Measurements from ENCODE around the gene ISM1. TPM values are rescaled to one million over a fixed set of nuclear protein-coding genes. Genes with fewer than 3 reads are reported as not detected.

Gene ISM1
- 1 to 10 TPM in 1 of 2 donors, under 1 TPM in 1; 0.71 to 9.8 TPM for total RNA-seq
- polyA plus RNA-seq (ENCODE audit: insufficient read length in 6 of 6) = 10 to 100 TPM in 5 of 6 donors, 1 to 10 TPM in 1; 7.6 to 18.2 (median 11.9) TPM
- long read RNA-seq, donor 1, partial matches to known transcripts = 6 of 6 reads
- long read RNA-seq, donor 1, other reads (novel, unspliced or antisense) = 0 of 6 reads
- long read RNA-seq, donor 2, partial matches to known transcripts = 10 of 10 reads
- long read RNA-seq, donor 2, other reads (novel, unspliced or antisense) = 0 of 10 reads
- long read RNA-seq, donor 3, partial matches to known transcripts = 0 of 2 reads
- long read RNA-seq, donor 3, other reads (novel, unspliced or antisense) = 0 of 2 reads
- long read RNA-seq, donor 4, partial matches to known transcripts = 0 of 1 reads
- long read RNA-seq, donor 4, other reads (novel, unspliced or antisense) = 1 of 1 reads
- long read RNA-seq, donor 5, partial matches to known transcripts = 0 of 2 reads
- long read RNA-seq, donor 5, other reads (novel, unspliced or antisense) = 0 of 2 reads
- long read RNA-seq, donor 6, partial matches to known transcripts = 0 of 1 reads
- long read RNA-seq, donor 6, other reads (novel, unspliced or antisense) = 0 of 1 reads
- long read RNA-seq, donor 7, partial matches to known transcripts = 10 of 10 reads
- long read RNA-seq, donor 7, other reads (novel, unspliced or antisense) = 0 of 10 reads
- long read RNA-seq, donor 8, partial matches to known transcripts = 0 of 8 reads
- long read RNA-seq, donor 8, other reads (novel, unspliced or antisense) = 7 of 8 reads
- long read RNA-seq, donor 9 = 0 reads
- long read RNA-seq, donor 10 = 0 reads
- long read RNA-seq, donor 11 = 0 reads
- long read RNA-seq, donor 12, partial matches to known transcripts = 0 of 1 reads
- long read RNA-seq, donor 12, other reads (novel, unspliced or antisense) = 0 of 1 reads

DNA sequence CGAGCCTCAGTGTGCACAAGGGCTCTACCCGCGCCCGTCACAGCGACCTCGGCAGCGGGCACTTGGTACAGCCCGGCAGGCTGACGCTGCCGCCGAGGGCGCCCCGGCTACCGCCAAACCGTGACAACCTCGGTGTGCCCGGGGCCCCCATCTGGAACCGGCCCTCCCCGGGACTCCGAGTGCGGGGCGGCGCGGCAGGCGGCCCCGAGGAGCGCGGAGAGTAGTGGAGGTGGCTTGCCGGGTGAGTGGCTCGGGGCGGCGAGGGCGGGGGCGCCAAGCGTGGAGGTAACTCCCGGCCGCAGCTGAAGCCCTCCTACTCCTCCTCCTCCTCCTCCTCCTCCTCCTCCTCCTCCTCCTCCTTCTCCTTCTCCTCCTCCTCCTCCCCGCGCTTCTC is at the start of gene ISM1:
TSS of gene ISM1 (plus strand) at position 371 of the 394 bp plus-strand sequence. CDS start 503 bp downstream, outside the sequence.
- intact Hi-C loops (cut with DNase I) = no loop called here
- peak within 1 kb of the TSS; percentile 41 to 44 for H3K4me3 ChIP-seq
- ATAC-seq (peak; percentile 57), DNase-seq (peak in 3 of 4 donors; percentile 18 to 82 (median 32))
- TF ChIP-seq, protein P1, sequence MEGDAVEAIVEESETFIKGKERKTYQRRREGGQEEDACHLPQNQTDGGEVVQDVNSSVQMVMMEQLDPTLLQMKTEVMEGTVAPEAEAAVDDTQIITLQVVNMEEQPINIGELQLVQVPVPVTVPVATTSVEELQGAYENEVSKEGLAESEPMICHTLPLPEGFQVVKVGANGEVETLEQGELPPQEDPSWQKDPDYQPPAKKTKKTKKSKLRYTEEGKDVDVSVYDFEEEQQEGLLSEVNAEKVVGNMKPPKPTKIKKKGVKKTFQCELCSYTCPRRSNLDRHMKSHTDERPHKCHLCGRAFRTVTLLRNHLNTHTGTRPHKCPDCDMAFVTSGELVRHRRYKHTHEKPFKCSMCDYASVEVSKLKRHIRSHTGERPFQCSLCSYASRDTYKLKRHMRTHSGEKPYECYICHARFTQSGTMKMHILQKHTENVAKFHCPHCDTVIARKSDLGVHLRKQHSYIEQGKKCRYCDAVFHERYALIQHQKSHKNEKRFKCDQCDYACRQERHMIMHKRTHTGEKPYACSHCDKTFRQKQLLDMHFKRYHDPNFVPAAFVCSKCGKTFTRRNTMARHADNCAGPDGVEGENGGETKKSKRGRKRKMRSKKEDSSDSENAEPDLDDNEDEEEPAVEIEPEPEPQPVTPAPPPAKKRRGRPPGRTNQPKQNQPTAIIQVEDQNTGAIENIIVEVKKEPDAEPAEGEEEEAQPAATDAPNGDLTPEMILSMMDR (IDR thresholded peaks at IDR 0.05) = no peak
- no peaks in the 10 kb centered on the region for H3K36me3 ChIP-seq
- H3K27ac ChIP-seq = no peak within 1 kb of the TSS
- H3K4me1 ChIP-seq = peaks cover 8 to 20% of the 10 kb centered on the region in 2 donors
- H3K27me3 ChIP-seq = peaks cover 16 to 58% of the 10 kb centered on the region in 2 donors
- no peaks in the 10 kb centered on the region for H3K9me3 ChIP-seq

DNA sequence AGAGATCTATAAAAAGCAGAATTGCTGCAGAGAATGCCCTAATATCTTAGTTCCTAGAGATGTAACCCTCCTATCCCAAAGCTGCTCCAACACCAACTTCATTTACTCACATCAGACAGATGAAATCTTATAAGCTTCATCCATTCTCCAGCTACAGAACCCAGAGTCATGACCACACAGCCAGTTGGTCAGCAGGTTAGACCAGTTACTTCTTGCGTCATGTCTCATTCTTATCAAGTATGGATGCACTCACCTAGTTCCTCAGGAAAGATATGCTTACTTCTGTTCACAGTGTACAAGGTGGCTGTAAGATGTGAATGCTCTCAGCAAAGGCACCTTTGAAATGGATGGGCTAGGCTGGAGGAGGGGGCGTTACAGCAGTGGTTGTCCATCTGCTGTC is 47.9 kb upstream of the ISM1 start:
- no peaks in the 10 kb centered on the region for H3K27me3 ChIP-seq
- H3K4me1 ChIP-seq = no peaks in the 10 kb centered on the region
- no peak overlapping the region for H3K4me3 ChIP-seq
- H3K36me3 ChIP-seq = no peaks in the 10 kb centered on the region
- DNase-seq (no peak), ATAC-seq (no peak)
- no peak overlapping the region for H3K27ac ChIP-seq
- intact Hi-C loops (cut with DNase I) = no loop called here
- TF ChIP-seq, protein P1 (IDR thresholded peaks at IDR 0.05) = no peak
- peaks cover 0 to 6% of the 10 kb centered on the region in 2 donors for H3K9me3 ChIP-seq

DNA sequence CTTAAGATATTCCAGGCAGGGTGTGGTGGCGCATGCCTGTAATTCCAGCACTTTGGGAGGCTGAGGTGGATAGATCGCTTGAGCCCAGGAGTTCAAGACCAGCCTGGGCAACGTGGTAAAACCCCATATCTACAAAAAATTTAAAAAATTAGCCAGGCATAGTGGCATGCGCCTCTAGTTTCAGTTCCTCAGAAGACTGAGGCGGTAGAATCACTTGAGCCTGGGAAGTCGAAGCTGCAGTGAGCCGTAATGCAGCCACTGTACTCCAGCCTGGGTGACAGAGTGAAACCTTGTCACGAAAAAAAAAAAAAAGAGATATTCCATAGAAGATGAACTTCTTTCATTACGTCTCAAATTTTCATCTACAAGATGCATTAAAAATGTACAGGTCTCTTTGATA is 46.7 kb upstream of the ISM1 start:
- no peaks in the 10 kb centered on the region for H3K36me3 ChIP-seq
- ATAC-seq = no peak
- peaks cover 0 to 6% of the 10 kb centered on the region in 2 donors for H3K9me3 ChIP-seq
- intact Hi-C loops (cut with DNase I) = no loop called here
- H3K27ac ChIP-seq = no peak overlapping the region
- H3K27me3 ChIP-seq = no peaks in the 10 kb centered on the region
- no peaks in the 10 kb centered on the region for H3K4me1 ChIP-seq
- H3K4me3 ChIP-seq = no peak overlapping the region
- TF ChIP-seq, protein P1 (IDR thresholded peaks at IDR 0.05) = no peak
- DNase-seq = no peak

DNA sequence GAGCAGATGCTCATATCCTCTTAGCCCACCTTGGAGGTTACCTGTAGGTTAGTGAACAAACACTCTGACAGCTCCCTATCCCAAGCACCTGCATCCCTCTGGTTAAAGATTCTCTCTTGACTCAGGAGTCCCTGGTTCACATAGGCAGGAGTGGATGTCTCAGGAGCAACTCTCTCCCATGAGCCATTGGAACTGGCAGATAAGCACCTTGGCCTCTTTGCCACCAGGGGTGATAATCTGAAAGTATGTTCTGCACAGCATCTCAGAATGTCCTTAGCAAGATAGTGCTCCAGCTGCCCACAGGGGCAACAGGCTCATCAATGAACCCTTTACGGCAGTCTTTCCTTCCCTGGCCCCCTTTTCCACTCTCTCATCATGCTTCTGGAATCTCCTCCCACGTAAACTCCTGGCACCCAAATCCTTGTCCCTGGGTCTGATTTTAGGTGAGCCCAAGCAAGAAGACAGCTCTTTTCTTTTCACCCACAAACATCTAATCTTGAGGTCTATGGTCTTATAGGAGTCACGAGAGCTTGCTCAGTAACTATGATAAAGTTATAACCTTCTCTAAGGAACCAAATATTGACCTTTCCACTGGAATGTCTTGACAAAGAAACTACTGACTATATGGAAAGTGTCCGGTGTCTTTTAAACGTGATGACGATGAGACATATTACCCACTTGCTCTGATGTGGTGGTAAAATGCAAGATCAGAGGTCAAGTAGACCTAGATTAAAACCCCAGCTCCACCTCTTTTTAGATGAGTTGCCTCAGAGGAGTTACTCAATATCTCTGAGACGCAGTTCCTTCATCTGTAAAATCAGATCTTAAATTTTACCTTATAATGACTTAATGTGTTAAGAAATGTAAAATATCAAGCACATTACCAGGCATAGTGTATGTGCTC is 39.8 kb upstream of the ISM1 start:
- H3K27ac ChIP-seq = no peak overlapping the region
- intact Hi-C loops (cut with DNase I) = no loop called here
- DNase-seq = no peak
- H3K27me3 ChIP-seq = no peaks in the 10 kb centered on the region
- no peak for ATAC-seq
- H3K4me1 ChIP-seq = no peaks in the 10 kb centered on the region
- H3K4me3 ChIP-seq = no peak overlapping the region
- no peaks in the 10 kb centered on the region for H3K36me3 ChIP-seq
- peaks cover 0 to 4% of the 10 kb centered on the region in 2 donors for H3K9me3 ChIP-seq
- TF ChIP-seq, protein P1 (IDR thresholded peaks at IDR 0.05) = no peak
